Endothelial cell of umbilical vein (primary cell): ENCODE results near the gene SWT1. TPM values are rescaled to one million over a fixed set of nuclear protein-coding genes. Genes with fewer than 3 reads are reported as not detected.

Experiments
- BruUV-seq: library from RNA; stranded (reverse); fragments of 400-500 nt; replicated peaks from 2 replicates; lab custom pipeline; 2021; lab: Mats Ljungman, UMichigan
- CTCF ChIA-PET: fragments of 300-600, 350-600 bp; sonication (Branson Sonifier 250); formaldehyde crosslinking; loops from one replicate; lab custom pipeline; 2021; ENCODE audit warnings: antibody characterized with exemption, inconsistent platforms; lab: Charles Lee
- POLR2A ChIA-PET: fragments of 300-600, 350-600 bp; sonication (Branson Sonifier 250); formaldehyde crosslinking; loops from one replicate; lab custom pipeline; 2021; ENCODE audit warnings: antibody characterized with exemption, inconsistent platforms; lab: Charles Lee
- DNase-seq: peaks from one replicate; pipeline ENCODE4 v3.0.0-alpha.2; 2011; ENCODE audit warnings: low read depth, low spot score
- FAIRE-seq: peaks from 2 replicates; lab custom pipeline; 2011; peaks lifted over from hg19 to GRCh38; lab: Jason Lieb, UNC
- H2AFZ ChIP-seq: 2 replicates; pipeline ENCODE4 v1.6.0; 2012; ENCODE audit warnings: low read depth, low read length, control low read depth, inconsistent platforms
- H3K27ac ChIP-seq: 2 replicates; pipeline ENCODE4 v1.5.1; 2011; ENCODE audit warnings: low read depth, mild to moderate bottlenecking, control low read depth, low read length, moderate library complexity; ENCODE audit not compliant: insufficient read depth
- H3K27me3 ChIP-seq, 2 experiments: 2 replicates each; pipeline versions ENCODE4 v1.6.0 to v1.6.1; 2011; ENCODE audit warnings: low read length in 2 of 2, mixed read lengths in 1 of 2; ENCODE audit not compliant: control insufficient read depth in 2 of 2, insufficient read depth in 2 of 2
- H3K36me3 ChIP-seq, 2 experiments: 2 replicates in 1 of 2; 3 replicates in 1 of 2; pipeline ENCODE4 v1.5.1; 2011; ENCODE audit warnings: low read length in 2 of 2, mild to moderate bottlenecking in 1 of 2, moderate library complexity in 1 of 2; ENCODE audit not compliant: control insufficient read depth in 2 of 2, insufficient read depth in 2 of 2; ENCODE audit errors: extremely low read depth in 1 of 2
- H3K4me1 ChIP-seq: 3 replicates; pipeline ENCODE4 v1.5.1; 2011; ENCODE audit warnings: mild to moderate bottlenecking, low read length; ENCODE audit not compliant: control insufficient read depth, insufficient read depth; ENCODE audit errors: extremely low read depth
- H3K4me2 ChIP-seq: 2 replicates; pipeline ENCODE4 v1.6.1; 2011; ENCODE audit warnings: low read length, control low read depth, mixed read lengths; ENCODE audit not compliant: insufficient read depth
- H3K4me3 ChIP-seq, 3 experiments: fragments of 200-600 bp in 1 of 3; sonication (generic), shearing (Covaris generic) in 1 of 3; replicated peaks in 1 of 3; 2 replicates each; pipeline ENCODE4 v1.5.1; 2011 to 2016; ENCODE audit warnings: control low read depth in 3 of 3, low read length in 3 of 3, mild to moderate bottlenecking in 2 of 3, inconsistent platforms in 1 of 3, low read depth in 1 of 3, moderate library complexity in 1 of 3; ENCODE audit not compliant: insufficient read depth in 1 of 3
- H3K79me2 ChIP-seq: 2 replicates; pipeline ENCODE4 v1.6.0; 2012; ENCODE audit warnings: low read length, inconsistent platforms; ENCODE audit not compliant: control insufficient read depth, insufficient read depth
- H3K9ac ChIP-seq: replicated peaks from 2 replicates; pipeline ENCODE3; 2011; ENCODE audit warnings: low read length, control low read depth; ENCODE audit not compliant: insufficient read depth; ENCODE audit errors: extremely low read depth
- H3K9me1 ChIP-seq: replicated peaks from 3 replicates; pipeline ENCODE4 v1.6.0; 2011; ENCODE audit warnings: mild to moderate bottlenecking, low read length; ENCODE audit not compliant: control insufficient read depth, insufficient read depth; ENCODE audit errors: extremely low read depth
- H3K9me3 ChIP-seq: replicated peaks from 2 replicates; pipeline ENCODE4 v1.5.1; 2012; ENCODE audit warnings: low read length, inconsistent platforms; ENCODE audit not compliant: control insufficient read depth, insufficient read depth
- H4K20me1 ChIP-seq: replicated peaks from 2 replicates; pipeline ENCODE3; 2011; ENCODE audit warnings: mild to moderate bottlenecking, low read length; ENCODE audit not compliant: control insufficient read depth, insufficient read depth; ENCODE audit errors: extremely low read depth
- CTCF ChIP-seq, 2 donors: IDR thresholded peaks; 1 replicate in 1 of 2; 2 replicates in 1 of 2; pipeline ENCODE4 v1.5.1; 2011; ENCODE audit warnings: low read length in 2 of 2, mild to moderate bottlenecking in 2 of 2, moderate library complexity in 2 of 2, control low read depth in 1 of 2, inconsistent platforms in 1 of 2, low read depth in 1 of 2; ENCODE audit not compliant: insufficient read depth in 1 of 2; ENCODE audit errors: extremely low read depth in 1 of 2
- EZH2 ChIP-seq: IDR thresholded peaks from 2 replicates; pipeline ENCODE4 v1.6.1; 2012; ENCODE audit warnings: borderline replicate concordance, low read depth, mild to moderate bottlenecking, moderate library complexity, low read length, inconsistent platforms; ENCODE audit not compliant: severe bottlenecking
- FOS ChIP-seq: IDR thresholded peaks from 2 replicates; pipeline ENCODE4 v1.6.1; 2011; ENCODE audit warnings: mild to moderate bottlenecking, low read length, moderate library complexity, borderline replicate concordance; ENCODE audit not compliant: insufficient read depth
- GATA2 ChIP-seq: IDR thresholded peaks from 2 replicates; pipeline ENCODE4 v1.7.0; 2011; ENCODE audit warnings: low read depth, mild to moderate bottlenecking, moderate library complexity, mixed read lengths, low read length; ENCODE audit not compliant: insufficient read length, insufficient read depth
- JUN ChIP-seq: IDR thresholded peaks from 2 replicates; pipeline ENCODE4 v1.6.1; 2011; ENCODE audit warnings: borderline replicate concordance, low read depth; ENCODE audit not compliant: insufficient read length, insufficient read depth
- MAX ChIP-seq: IDR thresholded peaks from 2 replicates; pipeline ENCODE4 v1.6.1; 2011; ENCODE audit not compliant: insufficient read depth, insufficient read length
- MYC ChIP-seq: IDR thresholded peaks from one replicate; pipeline ENCODE4 v1.6.1; 2011; ENCODE audit warnings: mild to moderate bottlenecking, low read depth, low read length
- POLR2A ChIP-seq: IDR thresholded peaks from 2 replicates; pipeline ENCODE4 v1.6.1; 2012; ENCODE audit warnings: low read depth, mild to moderate bottlenecking, control low read depth, low read length
- POLR2AphosphoS5 ChIP-seq: IDR thresholded peaks from 2 replicates; pipeline ENCODE4 v1.6.1; 2012; ENCODE audit warnings: low read depth, mild to moderate bottlenecking, control low read depth, low read length, moderate library complexity; ENCODE audit not compliant: insufficient read depth
- dilution Hi-C: fragments of 300-500 bp; cut with MboI; formaldehyde crosslinking; loops from one replicate; pipeline ENCODE4 v1.15.0; 2019; ENCODE audit warnings: low sequenced_read_pairs; ENCODE audit not compliant: extremely low pct_ligation_motif_present
- intact Hi-C: fragments of 100-400 bp; cut with micrococcal nuclease; formaldehyde crosslinking; loops from one replicate; pipeline ENCODE4 v1.10.0; 2022
- polyA plus RNA-seq, 4 experiments: library from polyadenylated mRNA; depleted of rRNA in 3 of 4; stranded (reverse) in 3 of 4; unstranded in 1 of 4; fragments of >200 nt; gene quantifications; 2 replicates each; pipeline versions ENCODE4 v1.2.1 to v1.2.3, GENCODE V29; 2011 to 2012; ENCODE audit warnings: missing spikeins in 1 of 4
- total RNA-seq: library from RNA; stranded (reverse); gene quantifications from 2 replicates; pipeline ENCODE4 v1.2.3, GENCODE V29; 2021

The SWT1 gene
- total and polyA plus RNA-seq, 2 donors (not counting 3 experiments of a cell fraction or from before 2014, with no cell fraction given) = 1.0 to 4.3 TPM

GRCh38 chr1:185237661-185238060, 80.7 kb downstream of the SWT1 start:
- no TSS peak for BruUV-seq
- no peak for FAIRE-seq
- H3K9me1 ChIP-seq = no peaks in the 10 kb centered on the region
- H3K9me3 ChIP-seq = no peaks in the 10 kb centered on the region
- H3K79me2 ChIP-seq = no peaks in the 10 kb centered on the region
- no peak overlapping the region for H3K4me3 ChIP-seq
- H3K27ac ChIP-seq = no peak overlapping the region
- no peak overlapping the region for H3K4me2 ChIP-seq
- H3K27me3 ChIP-seq = no peaks in the 10 kb centered on the region
- no peak overlapping the region for H3K9ac ChIP-seq
- H4K20me1 ChIP-seq = no peaks in the 10 kb centered on the region
- TF ChIP-seq EZH2 (no peak), MAX (no peak), MYC (no peak), CTCF (IDR thresholded peaks at IDR 0.05; ENCODE audit: extremely low read depth in 1 of 2, insufficient read depth in 1 of 2, low read depth in 1 of 2, low read length in 2 of 2) (no peak), FOS (no peak), POLR2A (no peak), GATA2 (no peak), JUN (no peak), POLR2AphosphoS5 (no peak)
- intact Hi-C loops (loop anchor here (2.0 kb wide), 1 partner anchor 433 kb away; no protein-coding TSS in a partner anchor), dilution Hi-C loops (no loop called here)
- no peak overlapping the region for H2AFZ ChIP-seq
- H3K36me3 ChIP-seq = no peaks in the 10 kb centered on the region
- H3K4me1 ChIP-seq = no peaks in the 10 kb centered on the region
- ChIA-PET POLR2A (no interaction called here), CTCF (interaction anchor here (1.1 to 3.3 kb wide), 6 partner anchors 19 to 434 kb away, joined by 3 to 40 read pairs (median 6); no protein-coding TSS in a partner anchor)
- no peak for DNase-seq
